NCI-H146 (cell line): ENCODE results near the gene NRSN2.
"Not testable (repeated sequence)": the region's sequence is repeated elsewhere in the genome, so short reads cannot be mapped to it uniquely, and the experiment has no call there.

Source experiments
- DNase-seq: peaks from one replicate; lab custom pipeline; 2025; lab: John Stamatoyannopoulos, UW

NRSN2 gene

DNA sequence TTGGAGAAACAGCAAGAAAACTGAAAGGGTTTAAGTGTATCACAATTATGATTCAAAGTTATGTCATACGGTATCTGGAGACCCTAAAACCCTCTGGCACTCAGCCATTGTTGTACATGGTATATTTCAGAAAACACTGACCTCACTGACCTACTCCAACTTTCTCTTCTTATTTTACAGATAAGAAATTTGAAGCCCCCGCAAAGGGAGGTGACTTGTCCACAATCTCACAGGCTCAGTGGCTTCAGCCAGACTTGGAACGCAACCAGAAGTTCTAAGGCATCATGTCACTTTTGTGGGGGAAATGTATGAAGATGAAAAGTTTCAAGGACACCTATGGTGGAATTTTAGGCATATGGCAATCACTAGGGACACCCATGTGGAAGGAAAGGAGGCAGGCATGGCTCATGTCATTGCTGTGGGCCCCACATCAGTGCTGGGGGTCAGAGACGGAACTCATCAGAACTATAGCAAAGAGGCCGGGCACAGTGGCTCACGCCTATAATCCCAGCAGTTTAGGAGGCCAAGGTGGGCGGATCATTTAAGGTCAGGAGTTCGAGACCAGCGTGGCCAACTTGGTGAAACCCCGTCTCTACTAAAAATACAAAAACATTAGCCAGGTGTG is 28.5 kb downstream of the NRSN2 start:
- no peak for DNase-seq

DNA sequence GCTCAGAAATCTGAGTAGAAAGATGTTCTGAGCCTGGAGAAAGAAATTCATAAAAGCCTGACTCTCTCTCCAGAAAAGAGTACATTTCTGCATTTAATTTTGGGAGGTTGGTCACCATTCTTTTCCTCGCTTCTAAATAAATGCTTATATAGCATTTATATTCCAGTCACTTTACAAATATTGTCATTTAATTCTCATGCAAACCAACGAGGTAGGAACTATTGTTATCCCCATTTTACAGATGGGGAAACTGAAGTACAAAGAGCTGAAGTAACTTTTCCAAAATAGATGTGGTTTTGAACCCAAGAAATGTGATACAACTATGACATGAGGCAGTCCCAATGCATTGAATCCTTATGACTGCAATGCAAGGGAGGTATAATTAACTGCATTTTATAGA is 29.2 kb downstream of the NRSN2 start:
- no peak for DNase-seq

DNA sequence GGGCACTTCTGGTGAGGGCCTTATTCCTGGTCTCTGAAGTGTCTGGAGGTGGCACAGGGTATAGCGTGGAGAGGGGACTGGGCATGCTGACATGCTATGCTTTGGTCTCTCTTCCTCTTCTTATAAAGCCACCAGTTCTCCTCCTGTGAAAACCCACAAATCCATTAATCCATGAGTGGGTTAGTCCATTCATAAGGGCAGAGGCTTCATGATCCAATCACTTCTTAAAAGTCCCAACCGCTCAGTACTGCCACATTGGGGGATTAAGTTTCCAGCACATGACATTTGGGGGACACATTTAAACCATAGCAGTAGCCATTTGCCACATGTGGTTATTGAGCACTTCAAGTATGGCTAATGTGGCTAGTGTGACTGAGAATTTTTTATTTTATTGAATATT is 29.8 kb downstream of the NRSN2 start:
- no peak for DNase-seq

DNA sequence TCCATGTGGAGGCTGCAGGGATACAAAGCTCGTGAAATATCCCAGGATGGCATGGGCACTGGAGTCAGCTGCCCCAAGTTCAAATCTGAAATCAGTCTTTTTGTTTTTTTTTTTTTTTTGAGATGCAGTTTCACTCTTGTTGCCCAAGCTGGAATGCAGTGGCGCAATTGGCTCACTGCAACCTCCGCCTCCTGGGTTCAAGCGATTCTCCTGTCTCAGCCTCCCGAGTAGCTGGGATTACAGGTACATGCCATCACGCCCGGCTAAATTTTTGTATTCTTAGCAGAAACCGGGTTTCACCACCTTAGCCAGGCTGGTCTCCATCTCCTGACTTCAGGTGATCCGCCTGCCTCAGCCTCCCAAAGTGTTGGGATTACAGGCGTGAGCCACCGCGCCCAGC is 30.7 kb downstream of the NRSN2 start:
- not testable (repeated sequence) for DNase-seq

DNA sequence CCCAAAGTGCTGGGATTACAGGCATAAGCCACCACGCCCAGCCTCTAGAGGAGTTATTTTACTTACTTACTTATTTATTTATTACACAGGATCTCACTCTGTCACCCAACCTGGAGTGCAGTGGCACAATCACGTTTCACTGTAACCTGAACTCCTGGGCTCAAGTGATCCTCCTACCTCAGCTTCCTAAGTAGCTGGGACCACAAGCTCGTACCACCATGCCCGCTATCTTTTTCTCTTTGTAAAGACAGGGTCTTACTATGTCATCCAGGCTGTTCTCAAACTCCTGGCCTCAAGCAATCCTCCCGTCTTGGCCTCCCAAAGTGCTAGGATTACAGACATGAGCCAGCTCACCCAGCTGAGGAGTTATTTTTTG is 32.0 kb downstream of the NRSN2 start:
- DNase-seq, result no peak

DNA sequence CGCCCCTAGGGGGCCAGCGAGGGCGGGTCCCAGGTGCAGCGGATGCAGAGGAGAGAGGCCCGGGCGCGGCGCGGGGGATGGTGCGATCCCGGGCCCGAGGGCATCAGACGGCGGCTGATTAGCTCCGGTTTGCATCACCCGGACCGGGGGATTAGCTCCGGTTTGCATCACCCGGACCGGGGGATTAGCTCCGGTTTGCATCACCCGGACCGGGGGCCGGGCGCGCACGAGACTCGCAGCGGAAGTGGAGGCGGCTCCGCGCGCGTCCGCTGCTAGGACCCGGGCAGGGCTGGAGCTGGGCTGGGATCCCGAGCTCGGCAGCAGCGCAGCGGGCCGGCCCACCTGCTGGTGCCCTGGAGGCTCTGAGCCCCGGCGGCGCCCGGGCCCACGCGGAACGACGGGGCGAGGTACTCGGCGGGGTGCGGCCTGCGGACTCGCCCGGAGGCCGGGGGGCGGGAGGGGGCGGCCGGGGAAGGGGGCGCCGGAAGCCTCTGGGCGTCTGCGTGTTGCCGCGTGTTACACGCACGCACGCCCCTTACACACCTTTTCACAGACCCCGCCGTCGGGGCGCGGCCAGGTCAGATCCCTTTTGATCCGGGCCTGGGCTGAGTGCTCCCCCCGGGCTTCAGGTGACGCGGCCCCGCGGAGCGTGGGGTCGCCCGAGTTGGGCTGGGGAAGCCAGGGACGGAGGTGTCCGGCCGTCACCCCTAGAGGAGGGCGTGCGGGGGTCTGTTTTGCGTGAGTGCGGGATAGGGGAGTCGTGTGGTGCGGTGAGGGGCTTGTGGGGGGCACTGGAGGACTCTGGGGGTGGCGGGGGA is 34.1 kb downstream of the NRSN2 start:
- peak; percentile 87 for DNase-seq

DNA sequence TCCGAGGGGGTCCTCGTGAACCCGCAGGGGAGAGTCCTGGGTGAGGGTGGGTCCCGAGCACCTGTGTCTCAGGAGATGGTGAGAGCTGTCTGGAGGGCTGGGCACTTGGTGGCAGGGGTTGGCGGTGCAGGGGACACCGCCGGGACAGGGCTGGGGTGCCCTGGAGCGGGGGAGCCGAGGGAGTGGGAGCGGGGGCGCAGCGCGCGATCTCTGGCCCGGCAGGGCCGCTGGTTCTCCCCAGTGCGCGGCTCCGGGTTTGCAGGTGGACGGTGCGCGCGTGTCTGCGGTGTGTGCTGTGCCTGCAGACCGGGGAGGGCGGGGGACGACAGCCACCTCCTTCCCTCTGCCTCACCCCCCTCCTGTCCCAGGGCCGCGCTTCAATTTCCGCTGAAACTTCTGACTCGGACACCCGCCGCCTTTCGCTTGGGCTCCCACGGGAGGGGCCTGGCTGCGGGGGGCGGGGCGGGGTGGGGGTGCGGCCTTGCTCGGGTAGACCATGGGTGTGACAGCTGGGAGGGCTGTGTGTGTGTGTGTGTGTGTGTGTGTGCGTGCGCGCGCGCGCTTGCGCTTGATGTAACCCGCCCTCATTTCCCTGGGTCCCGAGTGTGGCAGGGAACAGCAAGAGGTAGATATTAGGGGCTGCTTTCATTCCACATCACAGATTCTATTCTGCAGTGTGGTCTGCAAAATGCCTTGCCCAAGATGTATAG is 34.8 kb downstream of the NRSN2 start:
- peak; percentile 77 for DNase-seq

DNA sequence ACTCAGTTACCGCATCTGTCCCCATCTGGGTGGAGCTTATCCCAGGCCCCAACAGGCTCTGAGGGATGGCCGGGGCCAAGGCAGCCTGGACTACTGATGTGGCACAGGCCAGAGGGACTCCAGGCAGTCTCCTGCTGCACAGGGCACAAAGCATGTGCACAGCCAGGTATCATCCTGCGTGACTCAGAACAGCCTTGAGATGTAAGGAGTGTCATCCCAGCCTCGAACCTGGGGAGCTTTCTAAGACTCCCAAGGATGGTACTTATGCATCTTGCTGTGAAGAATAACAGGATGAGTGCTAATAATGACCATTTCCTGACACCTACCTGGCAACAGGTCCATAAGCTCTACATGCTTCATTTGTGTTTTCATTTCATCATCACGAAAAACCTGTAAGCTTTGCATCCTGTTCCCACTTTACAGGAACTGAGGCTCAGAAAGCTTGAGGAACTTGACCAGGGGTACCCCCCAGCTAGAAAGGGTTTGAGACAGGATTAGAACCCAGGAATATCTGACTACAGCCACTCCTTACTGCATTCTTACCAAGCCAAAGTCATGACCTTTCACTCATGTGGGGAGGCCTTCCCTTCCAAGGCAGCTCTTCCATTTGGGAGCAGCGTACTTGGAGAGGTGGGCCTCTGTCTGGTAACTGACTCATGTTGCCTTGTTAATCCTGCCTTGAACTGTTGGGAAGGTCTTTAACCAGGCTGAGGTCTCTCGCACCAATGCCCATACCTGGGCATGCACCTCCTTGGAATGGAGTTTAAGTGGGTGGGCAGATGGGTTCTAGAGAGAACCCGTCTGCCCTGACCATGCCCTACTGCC is 35.6 kb downstream of the NRSN2 start:
- DNase-seq, result no peak

DNA sequence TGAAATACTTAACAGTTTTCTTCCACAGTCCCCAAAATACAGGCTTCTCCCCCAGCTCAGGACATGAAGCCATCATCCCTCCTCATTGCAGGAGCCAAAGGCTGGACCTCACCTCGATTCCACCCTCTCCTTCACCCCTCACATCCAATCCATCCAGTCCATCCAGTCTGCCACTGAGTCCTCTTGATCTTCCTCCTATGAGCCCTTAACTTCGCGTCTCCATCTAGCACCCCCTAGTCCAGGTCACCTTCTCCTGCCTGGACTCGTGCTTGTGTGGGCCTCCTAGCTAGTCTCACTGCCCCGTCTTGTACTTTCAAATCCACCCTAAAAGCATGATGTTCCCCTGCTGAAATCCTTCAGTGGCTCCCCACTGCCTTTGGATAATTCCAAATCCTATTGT is 37.0 kb downstream of the NRSN2 start:
- no peak for DNase-seq

DNA sequence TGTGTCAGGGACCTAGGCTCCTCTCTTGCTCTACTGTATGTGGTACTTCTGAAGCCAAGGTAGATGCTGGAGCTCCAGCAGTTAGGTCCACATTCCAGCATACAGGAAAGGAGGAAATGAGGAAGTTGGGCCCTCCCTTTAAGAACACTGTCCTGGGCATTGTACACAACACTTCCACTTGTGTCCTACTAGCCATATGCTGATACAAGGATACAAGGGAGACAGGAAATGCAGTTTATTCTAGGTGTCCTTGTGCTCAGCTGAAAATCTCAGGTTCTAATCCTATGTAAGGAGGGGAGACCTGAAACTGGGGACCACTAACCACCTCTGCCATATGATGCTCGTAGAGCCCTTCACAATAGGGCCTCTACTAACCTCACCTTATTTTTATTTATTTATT is 37.8 kb downstream of the NRSN2 start:
- no peak for DNase-seq

DNA sequence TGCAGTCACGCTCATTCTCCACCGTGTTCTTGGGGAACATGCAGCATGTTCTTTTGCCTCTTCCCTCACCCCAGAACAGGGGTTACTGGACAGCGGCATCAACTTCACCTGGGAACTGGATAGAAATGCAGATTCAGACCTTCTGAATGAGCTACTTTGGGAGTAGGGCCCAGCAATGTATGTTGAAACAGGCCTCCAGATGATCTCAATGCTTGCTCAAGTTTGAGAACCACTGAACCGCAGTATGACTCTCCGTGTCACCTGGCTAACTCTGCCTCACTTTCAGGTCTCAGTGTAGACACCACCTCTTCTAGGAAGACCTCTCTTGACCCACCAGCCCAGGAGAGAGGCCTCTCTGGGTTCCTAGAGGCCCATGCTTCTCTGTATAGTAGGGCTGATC is 38.5 kb downstream of the NRSN2 start:
- DNase-seq, result no peak

DNA sequence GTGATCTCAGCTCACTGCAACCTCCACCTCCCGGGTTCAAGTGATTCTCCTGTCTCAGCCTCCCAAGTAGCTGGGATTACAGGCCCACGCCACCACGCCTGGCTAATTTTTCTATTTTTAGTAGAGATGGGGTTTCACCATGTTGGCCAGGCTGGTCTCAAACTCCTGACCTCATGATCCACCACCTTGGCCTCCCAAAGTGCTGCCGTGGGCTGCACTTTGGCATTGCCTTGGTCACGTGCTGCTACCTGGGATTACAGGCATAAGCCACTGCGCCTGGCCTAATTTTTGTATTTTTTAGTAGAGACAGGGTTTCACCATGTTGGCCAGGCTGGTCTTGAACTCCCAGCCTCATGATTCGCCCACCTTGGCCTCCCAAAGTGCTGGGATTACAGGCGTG is 39.7 kb downstream of the NRSN2 start:
- DNase-seq, result not testable (repeated sequence)

DNA sequence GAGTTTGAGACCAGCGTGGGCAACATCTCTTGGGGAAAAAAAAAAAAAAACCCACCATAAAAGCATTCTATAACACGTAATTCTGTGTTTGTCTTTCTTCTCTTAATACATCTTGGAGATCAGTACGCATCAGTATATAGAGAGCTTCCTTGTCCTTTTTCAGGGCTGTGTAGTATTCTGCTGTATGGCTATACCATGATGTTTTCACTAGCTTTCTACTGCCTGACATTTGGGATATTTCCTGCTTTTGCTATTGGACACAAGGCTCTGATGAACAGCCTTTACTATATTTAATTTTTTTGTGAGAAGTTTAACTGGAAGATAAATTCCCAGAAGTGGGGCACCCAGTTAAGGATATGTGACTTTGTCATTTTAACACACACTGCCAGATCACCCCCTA is 40.6 kb downstream of the NRSN2 start:
- DNase-seq, result no peak

DNA sequence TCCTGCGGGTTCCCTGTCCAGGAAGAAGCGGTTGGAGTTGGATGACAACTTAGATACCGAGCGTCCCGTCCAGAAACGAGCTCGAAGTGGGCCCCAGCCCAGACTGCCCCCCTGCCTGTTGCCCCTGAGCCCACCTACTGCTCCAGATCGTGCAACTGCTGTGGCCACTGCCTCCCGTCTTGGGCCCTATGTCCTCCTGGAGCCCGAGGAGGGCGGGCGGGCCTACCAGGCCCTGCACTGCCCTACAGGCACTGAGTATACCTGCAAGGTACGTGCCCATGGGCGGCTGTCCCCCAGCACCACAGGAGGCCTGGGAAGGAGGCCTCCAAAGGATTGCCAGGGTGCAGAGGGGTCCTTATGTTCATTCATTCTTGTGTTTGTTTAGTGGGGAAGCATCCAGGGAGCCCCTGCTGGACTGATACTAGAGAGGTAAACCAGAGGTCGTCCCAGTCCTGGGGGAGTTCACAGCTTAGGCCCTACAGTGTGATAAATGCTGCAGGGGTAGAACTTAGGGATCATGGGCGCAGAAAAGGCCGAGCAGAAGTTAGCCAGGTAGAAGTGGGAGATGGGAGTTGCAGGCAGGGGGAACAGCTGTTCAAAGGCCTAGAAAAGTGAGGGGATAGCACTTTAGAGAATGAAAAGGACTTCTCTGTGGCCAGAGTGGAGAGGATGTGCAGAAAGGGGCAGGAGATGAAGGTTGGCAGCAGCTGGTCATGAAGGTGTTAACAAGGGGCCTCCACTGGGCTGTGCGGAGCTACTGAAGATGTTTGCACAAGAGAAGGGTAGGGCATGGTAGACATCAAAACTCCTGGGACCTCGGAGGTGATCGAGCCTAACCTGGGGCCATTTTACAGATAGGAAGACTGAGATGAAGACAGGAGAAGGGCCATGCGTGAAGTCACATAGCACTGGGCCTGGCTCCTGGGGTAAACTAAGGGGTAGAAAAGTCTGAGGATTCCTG is 41.4 kb downstream of the NRSN2 start:
- DNase-seq, result no peak

DNA sequence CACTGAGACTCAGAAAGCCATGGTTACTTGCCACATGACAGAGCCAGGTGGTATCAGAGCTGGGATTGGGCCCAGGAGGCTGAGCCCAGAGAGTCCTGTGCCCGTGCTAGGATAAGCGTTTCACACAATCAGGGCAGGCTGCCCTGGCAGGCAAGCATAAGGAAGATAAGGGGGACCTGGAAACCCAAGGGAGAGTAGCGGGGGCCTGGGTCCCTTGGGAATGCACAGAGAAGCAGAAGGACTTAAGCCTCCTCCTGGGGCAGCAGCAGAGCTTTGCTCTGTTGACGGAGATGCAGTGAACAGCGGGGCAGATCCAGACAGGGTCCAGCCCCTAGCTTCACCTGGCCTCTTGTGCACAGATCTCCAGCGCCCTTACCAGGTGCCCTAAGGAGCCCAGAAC is 42.3 kb downstream of the NRSN2 start:
- no peak for DNase-seq

DNA sequence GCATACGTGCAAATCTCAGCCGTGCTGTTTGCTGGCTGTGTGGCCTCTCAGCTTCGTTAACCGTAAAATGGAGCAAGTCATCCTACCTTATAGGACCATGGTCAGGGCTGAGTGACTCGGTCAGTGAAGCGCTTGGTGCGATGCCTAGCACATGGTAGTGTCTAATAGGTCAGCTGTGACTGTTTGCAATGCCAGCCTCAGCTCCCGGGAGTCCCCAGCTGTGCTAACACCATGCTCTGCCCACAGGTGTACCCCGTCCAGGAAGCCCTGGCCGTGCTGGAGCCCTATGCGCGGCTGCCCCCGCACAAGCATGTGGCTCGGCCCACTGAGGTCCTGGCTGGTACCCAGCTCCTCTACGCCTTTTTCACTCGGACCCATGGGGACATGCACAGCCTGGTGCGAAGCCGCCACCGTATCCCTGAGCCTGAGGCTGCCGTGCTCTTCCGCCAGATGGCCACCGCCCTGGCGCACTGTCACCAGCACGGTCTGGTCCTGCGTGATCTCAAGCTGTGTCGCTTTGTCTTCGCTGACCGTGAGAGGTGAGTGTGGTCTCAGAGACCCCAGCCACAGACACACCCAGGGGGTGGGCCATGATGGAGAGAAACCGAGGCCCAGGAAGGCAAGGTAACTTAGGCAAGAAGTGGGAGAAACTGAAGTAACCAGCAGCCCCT is 44.3 kb downstream of the NRSN2 start:
- no peak for DNase-seq

DNA sequence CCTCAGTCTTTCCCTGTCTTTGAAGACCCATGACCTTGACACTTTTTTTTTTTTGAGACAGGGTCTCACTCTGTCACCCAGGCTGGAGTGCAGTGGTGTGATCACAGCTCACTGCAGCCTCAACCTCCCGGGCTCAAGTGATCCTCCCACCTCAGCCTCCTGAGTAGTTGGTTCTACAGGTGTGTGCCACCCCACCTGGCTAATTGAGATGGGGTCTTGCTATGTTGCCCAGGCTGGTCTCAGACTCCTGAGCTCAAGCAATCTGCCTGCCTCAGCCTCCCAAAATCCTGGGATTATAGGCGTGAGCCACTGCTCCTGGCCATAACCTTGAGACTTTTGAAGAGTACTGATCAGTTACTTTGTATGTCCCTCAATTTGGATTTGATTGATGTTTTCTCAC is 46.4 kb downstream of the NRSN2 start:
- not testable (repeated sequence) for DNase-seq

DNA sequence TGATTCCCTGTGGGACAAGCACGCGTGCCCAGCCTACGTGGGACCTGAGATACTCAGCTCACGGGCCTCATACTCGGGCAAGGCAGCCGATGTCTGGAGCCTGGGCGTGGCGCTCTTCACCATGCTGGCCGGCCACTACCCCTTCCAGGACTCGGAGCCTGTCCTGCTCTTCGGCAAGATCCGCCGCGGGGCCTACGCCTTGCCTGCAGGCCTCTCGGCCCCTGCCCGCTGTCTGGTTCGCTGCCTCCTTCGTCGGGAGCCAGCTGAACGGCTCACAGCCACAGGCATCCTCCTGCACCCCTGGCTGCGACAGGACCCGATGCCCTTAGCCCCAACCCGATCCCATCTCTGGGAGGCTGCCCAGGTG is 49.3 kb downstream of the NRSN2 start:
- DNase-seq, result no peak

DNA sequence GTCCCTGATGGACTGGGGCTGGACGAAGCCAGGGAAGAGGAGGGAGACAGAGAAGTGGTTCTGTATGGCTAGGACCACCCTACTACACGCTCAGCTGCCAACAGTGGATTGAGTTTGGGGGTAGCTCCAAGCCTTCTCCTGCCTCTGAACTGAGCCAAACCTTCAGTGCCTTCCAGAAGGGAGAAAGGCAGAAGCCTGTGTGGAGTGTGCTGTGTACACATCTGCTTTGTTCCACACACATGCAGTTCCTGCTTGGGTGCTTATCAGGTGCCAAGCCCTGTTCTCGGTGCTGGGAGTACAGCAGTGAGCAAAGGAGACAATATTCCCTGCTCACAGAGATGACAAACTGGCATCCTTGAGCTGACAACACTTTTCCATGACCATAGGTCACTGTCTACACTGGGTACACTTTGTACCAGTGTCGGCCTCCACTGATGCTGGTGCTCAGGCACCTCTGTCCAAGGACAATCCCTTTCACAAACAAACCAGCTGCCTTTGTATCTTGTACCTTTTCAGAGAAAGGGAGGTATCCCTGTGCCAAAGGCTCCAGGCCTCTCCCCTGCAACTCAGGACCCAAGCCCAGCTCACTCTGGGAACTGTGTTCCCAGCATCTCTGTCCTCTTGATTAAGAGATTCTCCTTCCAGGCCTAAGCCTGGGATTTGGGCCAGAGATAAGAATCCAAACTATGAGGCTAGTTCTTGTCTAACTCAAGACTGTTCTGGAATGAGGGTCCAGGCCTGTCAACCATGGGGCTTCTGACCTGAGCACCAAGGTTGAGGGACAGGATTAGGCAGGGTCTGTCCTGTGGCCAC is 49.9 kb downstream of the NRSN2 start:
- DNase-seq, result no peak
